ENCODE measurements around the gene TSC22D4.

Gene TSC22D4

GRCh38 chr7:100492738-100493475 is 13.9 kb upstream of the TSC22D4 start:
- no peak for FAIRE-seq

GRCh38 chr7:100491192-100491578 is 12.2 kb upstream of the TSC22D4 start:
- FAIRE-seq: no peak

- no peak for FAIRE-seq
Observed at GRCh38 chr7:100490483-100491191, 11.6 kb upstream of the TSC22D4 start.

GRCh38 chr7:100489824-100490223 is 10.8 kb upstream of the TSC22D4 start:
- FAIRE-seq: no peak

- FAIRE-seq: no peak
Observed at GRCh38 chr7:100489121-100489520, 10.1 kb upstream of the TSC22D4 start.

GRCh38 chr7:100488333-100489095 is 9.5 kb upstream of the TSC22D4 start:
- FAIRE-seq: no peak

GRCh38 chr7:100486753-100487446 is 7.9 kb upstream of the TSC22D4 start:
- FAIRE-seq: no peak

GRCh38 chr7:100486111-100486636 is 7.2 kb upstream of the TSC22D4 start:
- FAIRE-seq: no peak

- FAIRE-seq: no peak
Observed at GRCh38 chr7:100485471-100485876, 6.5 kb upstream of the TSC22D4 start.

GRCh38 chr7:100484673-100485045 is 5.6 kb upstream of the TSC22D4 start:
- no peak for FAIRE-seq

GRCh38 chr7:100483722-100484672 is 5.0 kb upstream of the TSC22D4 start, which contains the start of gene NYAP1:
NYAP1 (plus strand) TSS chr7:100483927; CDS start chr7:100485312, 1,385 bp downstream.
- FAIRE-seq: no peak

- no peak for FAIRE-seq
Observed at GRCh38 chr7:100483090-100483721, 4.2 kb upstream of the TSC22D4 start.

GRCh38 chr7:100482728-100483089 is 3.7 kb upstream of the TSC22D4 start:
- FAIRE-seq: no peak

GRCh38 chr7:100481466-100481865 is 2.5 kb upstream of the TSC22D4 start:
- FAIRE-seq: no peak

- FAIRE-seq: no peak
Observed at GRCh38 chr7:100477871-100478267, 1.1 kb downstream of the TSC22D4 start.

GRCh38 chr7:100476903-100477870 is 1.8 kb downstream of the TSC22D4 start:
- FAIRE-seq: no peak

GRCh38 chr7:100476101-100476780 is 2.8 kb downstream of the TSC22D4 start:
- FAIRE-seq: no peak

GRCh38 chr7:100475549-100475948 is 3.5 kb downstream of the TSC22D4 start:
- FAIRE-seq: no peak

- no peak for FAIRE-seq
Observed at GRCh38 chr7:100472854-100473499, 6.0 kb downstream of the TSC22D4 start.
